ENCODE measurements around the gene RGP1. TPM values are rescaled to one million over a fixed set of nuclear protein-coding genes. Genes with fewer than 3 reads are reported as not detected.

The RGP1 gene
- total RNA-seq, 1 experiment from 2014 or later, result 26.6 TPM

- CTCF ChIA-PET, result no interaction called here
- no TSS peak for BruUV-seq (replicated peaks)
- Mint-ChIP-seq H3K36me3 (ENCODE audit: insufficient read depth, unreplicated experiment) (peaks cover 54% of the 10 kb centered on the region), H3K4me1 (ENCODE audit: low read depth, unreplicated experiment) (no peaks in the 10 kb centered on the region), H3K27ac (ENCODE audit: unreplicated experiment) (no peak overlapping the region), H3K4me3 (ENCODE audit: low read depth, unreplicated experiment) (no peak overlapping the region), H3K9me3 (ENCODE audit: low read depth, unreplicated experiment) (no peaks in the 10 kb centered on the region), H3K27me3 (ENCODE audit: unreplicated experiment) (no peaks in the 10 kb centered on the region)
- TF ChIP-seq CTCF (IDR thresholded peaks at IDR 0.05; ENCODE audit: unreplicated experiment), result no peak
- no peak for DNase-seq
- intact Hi-C loops (cut with micrococcal nuclease; ENCODE audit: unreplicated experiment), result no loop called here
Observed at GRCh38 chr9:35713578-35713977, 35.5 kb upstream of the RGP1 start.

GRCh38 chr9:35714123-35714522, 35.0 kb upstream of the RGP1 start:
- CTCF ChIA-PET, result no interaction called here
- no peak overlapping the region for H3K27ac Mint-ChIP-seq (ENCODE audit: unreplicated experiment)

GRCh38 chr9:35714579-35715252, 34.4 kb upstream of the RGP1 start:
- no TSS peak for BruUV-seq (replicated peaks)
- H3K36me3 Mint-ChIP-seq (ENCODE audit: insufficient read depth, unreplicated experiment), result peaks cover 44% of the 10 kb centered on the region
- no peaks in the 10 kb centered on the region for H3K9me3 Mint-ChIP-seq (ENCODE audit: low read depth, unreplicated experiment)
- CTCF ChIA-PET, result no interaction called here
- no peaks in the 10 kb centered on the region for H3K4me1 Mint-ChIP-seq (ENCODE audit: low read depth, unreplicated experiment)
- intact Hi-C loops (cut with micrococcal nuclease; ENCODE audit: unreplicated experiment), result no loop called here
- H3K27me3 Mint-ChIP-seq (ENCODE audit: unreplicated experiment), result no peaks in the 10 kb centered on the region
- no peak for DNase-seq
- no peak for TF ChIP-seq CTCF (IDR thresholded peaks at IDR 0.05; ENCODE audit: unreplicated experiment)
- H3K27ac Mint-ChIP-seq (ENCODE audit: unreplicated experiment), result no peak overlapping the region
- no peak overlapping the region for H3K4me3 Mint-ChIP-seq (ENCODE audit: low read depth, unreplicated experiment)

More at GRCh38 chr9:35714123-35714522, 35.0 kb upstream of the RGP1 start:
- H3K9me3 Mint-ChIP-seq (ENCODE audit: low read depth, unreplicated experiment), result no peaks in the 10 kb centered on the region
- no peaks in the 10 kb centered on the region for H3K4me1 Mint-ChIP-seq (ENCODE audit: low read depth, unreplicated experiment)
- no peak overlapping the region for H3K4me3 Mint-ChIP-seq (ENCODE audit: low read depth, unreplicated experiment)
- no peak for TF ChIP-seq CTCF (IDR thresholded peaks at IDR 0.05; ENCODE audit: unreplicated experiment)
- peaks cover 49% of the 10 kb centered on the region for H3K36me3 Mint-ChIP-seq (ENCODE audit: insufficient read depth, unreplicated experiment)
- intact Hi-C loops (cut with micrococcal nuclease; ENCODE audit: unreplicated experiment), result no loop called here
- no peaks in the 10 kb centered on the region for H3K27me3 Mint-ChIP-seq (ENCODE audit: unreplicated experiment)
- no peak for DNase-seq
- no TSS peak for BruUV-seq (replicated peaks)

GRCh38 chr9:35716230-35716629, 32.9 kb upstream of the RGP1 start:
- Mint-ChIP-seq H3K36me3 (ENCODE audit: insufficient read depth, unreplicated experiment) (peaks cover 44% of the 10 kb centered on the region), H3K27ac (ENCODE audit: unreplicated experiment) (no peak overlapping the region), H3K27me3 (ENCODE audit: unreplicated experiment) (no peaks in the 10 kb centered on the region), H3K9me3 (ENCODE audit: low read depth, unreplicated experiment) (no peaks in the 10 kb centered on the region), H3K4me1 (ENCODE audit: low read depth, unreplicated experiment) (no peaks in the 10 kb centered on the region), H3K4me3 (ENCODE audit: low read depth, unreplicated experiment) (no peak overlapping the region)
- intact Hi-C loops (cut with micrococcal nuclease; ENCODE audit: unreplicated experiment), result no loop called here
- no TSS peak for BruUV-seq (replicated peaks)
- DNase-seq, result no peak
- TF ChIP-seq CTCF (IDR thresholded peaks at IDR 0.05; ENCODE audit: unreplicated experiment), result no peak
- CTCF ChIA-PET, result no interaction called here

All from Calu3 (cell line).